K562 (cell line): Measurements from ENCODE around the gene ZDHHC24. TPM values are rescaled to one million over a fixed set of nuclear protein-coding genes. Genes with fewer than 3 reads are reported as not detected.

Experiments used
- ASH1L ChIP-seq: fragments of 450-650 bp; IDR thresholded peaks from 2 replicates; pipeline ENCODE4 v1.6.1; 2018; ENCODE audit warnings: borderline replicate concordance, mild to moderate bottlenecking, low read depth; ENCODE audit not compliant: partially characterized antibody
- CBX1 ChIP-seq: sonication (generic); IDR thresholded peaks from 2 replicates; pipeline ENCODE4 v1.6.1; 2016; ENCODE audit warnings: antibody characterized with exemption, low read depth, mild to moderate bottlenecking
- COPS2 ChIP-seq: fragments of 450-650 bp; conservative IDR thresholded peaks from 2 replicates; pipeline ENCODE4 v1.6.1; 2016; ENCODE audit warnings: mild to moderate bottlenecking, moderate library complexity
- ESRRB ChIP-seq: fragments of 250-450 bp; sonication (Bioruptor Pico); IDR thresholded peaks from 2 replicates; pipeline ENCODE4 v1.5.0; 2020; ENCODE audit warnings: mild to moderate bottlenecking, moderate library complexity, borderline replicate concordance
- HDGF ChIP-seq: fragments of 450-650 bp; IDR thresholded peaks from 2 replicates; pipeline ENCODE4 v1.6.1; 2016
- LARP7 ChIP-seq: fragments of 450-650 bp; IDR thresholded peaks from 2 replicates; pipeline ENCODE4 v1.6.1; 2016
- MCM5 ChIP-seq: fragments of 450-650 bp; IDR thresholded peaks from 2 replicates; pipeline ENCODE4 v1.6.1; 2016; ENCODE audit warnings: low read depth
- NFIC ChIP-seq: fragments of 450-650 bp; IDR thresholded peaks from 2 replicates; pipeline ENCODE4 v1.6.1; 2017; ENCODE audit warnings: mild to moderate bottlenecking, inconsistent platforms
- NONO ChIP-seq, 2 experiments: fragments of 200-400 bp in 1 of 2; fragments of 450-650 bp in 1 of 2; formaldehyde crosslinking in 1 of 2; IDR thresholded peaks; 2 replicates each; pipeline ENCODE4 v1.6.1; 2017; ENCODE audit warnings: low read depth in 2 of 2, mild to moderate bottlenecking in 2 of 2, moderate library complexity in 2 of 2, low read length in 1 of 2
- PURB ChIP-seq: sonication (generic); formaldehyde crosslinking; IDR thresholded peaks from 2 replicates; pipeline ENCODE4 v1.9.0; 2021; ENCODE audit warnings: low read depth, mild to moderate bottlenecking, missing genetic modification reagents
- SMAD2 ChIP-seq: fragments of 150-350 bp; IDR thresholded peaks from 2 replicates; pipeline ENCODE4 v1.6.1; 2014; ENCODE audit warnings: low read depth, mild to moderate bottlenecking, low read length
- SMARCB1 ChIP-seq: IDR thresholded peaks from 2 replicates; pipeline ENCODE4 v1.6.1; 2011; ENCODE audit warnings: improper control_type of control experiment, low read depth; ENCODE audit not compliant: insufficient read length
- SMARCE1 ChIP-seq: fragments of 450-650 bp; IDR thresholded peaks from 2 replicates; pipeline ENCODE4 v1.7.1; 2016; ENCODE audit warnings: mild to moderate bottlenecking
- SNIP1 ChIP-seq: fragments of 450-650 bp; IDR thresholded peaks from 2 replicates; pipeline ENCODE4 v1.7.1; 2017; ENCODE audit warnings: low read depth, mild to moderate bottlenecking
- ZBTB33 ChIP-seq: sonication (generic); formaldehyde crosslinking; IDR thresholded peaks from 2 replicates; pipeline ENCODE4 v1.8.1; 2023; ENCODE audit warnings: mild to moderate bottlenecking, missing genetic modification reagents
- ZBTB8A ChIP-seq: fragments of 450-650 bp; IDR thresholded peaks from 2 replicates; pipeline ENCODE4 v1.6.1; 2018; ENCODE audit warnings: mild to moderate bottlenecking, moderate library complexity; ENCODE audit not compliant: partially characterized antibody
- ZNF384 ChIP-seq: IDR thresholded peaks from 2 replicates; pipeline ENCODE4 v1.6.1; 2012; ENCODE audit warnings: low read depth, low read length, improper control_type of control experiment
- ZNF445 ChIP-seq: fragments of 250-450 bp; sonication (Bioruptor Pico); IDR thresholded peaks from 2 replicates; pipeline ENCODE4 v1.4.0; 2020; ENCODE audit warnings: low read depth, mild to moderate bottlenecking, moderate library complexity
- ZNF76 ChIP-seq: fragments of 250-450 bp; sonication (Bioruptor Pico); IDR thresholded peaks from 2 replicates; pipeline ENCODE4 v1.4.0; 2020; ENCODE audit warnings: mild to moderate bottlenecking, moderate library complexity, borderline replicate concordance
- polyA plus RNA-seq, 8 experiments: library from polyadenylated mRNA; depleted of rRNA in 4 of 8; stranded (reverse) in 5 of 8; unstranded in 3 of 8; fragments of >200 nt; fragmentation: Nextera tagmentation in 2 of 8; fragmentation: Illumina TruSeq in 1 of 8; extraction: Ambion mirVana in 2 of 8; extraction: Trizol in 1 of 8; gene quantifications; 2 replicates each; pipeline versions ENCODE4 v1.2.1 to v1.2.3, GENCODE V29; 2011 to 2014; ENCODE audit warnings: inconsistent platforms in 1 of 8, missing spikeins in 1 of 8
- total RNA-seq, 7 experiments: library from RNA; depleted of rRNA in 6 of 7; stranded (reverse); fragments of >200 nt in 6 of 7; fragmentation: Illumina TruSeq in 2 of 7; extraction: Trizol in 2 of 7; gene quantifications; 2 replicates each; pipeline versions ENCODE4 v1.2.1 to v1.2.3, GENCODE V29; 2011 to 2021; ENCODE audit warnings: low replicate concordance in 1 of 7
- TF ChIP-seq, protein P1 (sequence below): sonication (generic); IDR thresholded peaks from 2 replicates; pipeline ENCODE4 v1.6.1; 2016
- TF ChIP-seq, protein P2 (sequence below): sonication (generic); formaldehyde crosslinking; IDR thresholded peaks from 2 replicates; pipeline ENCODE4 v1.8.0; 2022; ENCODE audit warnings: mild to moderate bottlenecking, low read depth, missing genetic modification reagents
- TF ChIP-seq, protein P3 (sequence below): fragments of 450-650 bp; formaldehyde crosslinking; IDR thresholded peaks from 2 replicates; pipeline ENCODE4 v1.4.0; 2022; ENCODE audit warnings: mild to moderate bottlenecking, moderate library complexity

The ZDHHC24 gene
- total and polyA plus RNA-seq, 9 of the 15 experiments (the other 6 are each of a cell fraction or from before 2014, with no cell fraction given) = 0.45 to 11.2 (median 2.7) TPM

- no peak for TF ChIP-seq SNIP1
- no peak for TF ChIP-seq LARP7
- TF ChIP-seq NFIC = peak; percentile 86
- no peak for TF ChIP-seq ZNF76
- no peak for TF ChIP-seq MCM5
- TF ChIP-seq SMARCB1 = no peak
- no peak for TF ChIP-seq COPS2
- TF ChIP-seq SMARCE1 = no peak
- no peak for TF ChIP-seq ESRRB (CRISPR knock-in tag)
- TF ChIP-seq, protein P1, sequence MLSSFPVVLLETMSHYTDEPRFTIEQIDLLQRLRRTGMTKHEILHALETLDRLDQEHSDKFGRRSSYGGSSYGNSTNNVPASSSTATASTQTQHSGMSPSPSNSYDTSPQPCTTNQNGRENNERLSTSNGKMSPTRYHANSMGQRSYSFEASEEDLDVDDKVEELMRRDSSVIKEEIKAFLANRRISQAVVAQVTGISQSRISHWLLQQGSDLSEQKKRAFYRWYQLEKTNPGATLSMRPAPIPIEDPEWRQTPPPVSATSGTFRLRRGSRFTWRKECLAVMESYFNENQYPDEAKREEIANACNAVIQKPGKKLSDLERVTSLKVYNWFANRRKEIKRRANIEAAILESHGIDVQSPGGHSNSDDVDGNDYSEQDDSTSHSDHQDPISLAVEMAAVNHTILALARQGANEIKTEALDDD = no peak
- no peak for TF ChIP-seq ZBTB8A
- TF ChIP-seq ZBTB33 (CRISPR knock-in tag) = peak; percentile 97
- 0 out of 2 replicates have a peak, but pooled peaks have one; percentile 11 for TF ChIP-seq CBX1
- TF ChIP-seq, protein P2, sequence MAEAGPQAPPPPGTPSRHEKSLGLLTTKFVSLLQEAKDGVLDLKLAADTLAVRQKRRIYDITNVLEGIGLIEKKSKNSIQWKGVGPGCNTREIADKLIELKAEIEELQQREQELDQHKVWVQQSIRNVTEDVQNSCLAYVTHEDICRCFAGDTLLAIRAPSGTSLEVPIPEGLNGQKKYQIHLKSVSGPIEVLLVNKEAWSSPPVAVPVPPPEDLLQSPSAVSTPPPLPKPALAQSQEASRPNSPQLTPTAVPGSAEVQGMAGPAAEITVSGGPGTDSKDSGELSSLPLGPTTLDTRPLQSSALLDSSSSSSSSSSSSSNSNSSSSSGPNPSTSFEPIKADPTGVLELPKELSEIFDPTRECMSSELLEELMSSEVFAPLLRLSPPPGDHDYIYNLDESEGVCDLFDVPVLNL (CRISPR knock-in tag) = 0 out of 2 replicates have a peak, but pooled peaks have one; percentile 51
- no peak for TF ChIP-seq HDGF
- TF ChIP-seq ZNF384 = no peak
- no peak for TF ChIP-seq PURB (CRISPR knock-in tag)
- TF ChIP-seq ZNF445 (CRISPR knock-in tag) = no peak
- TF ChIP-seq SMAD2 = no peak
- no peak for TF ChIP-seq ASH1L
- TF ChIP-seq, protein P3, sequence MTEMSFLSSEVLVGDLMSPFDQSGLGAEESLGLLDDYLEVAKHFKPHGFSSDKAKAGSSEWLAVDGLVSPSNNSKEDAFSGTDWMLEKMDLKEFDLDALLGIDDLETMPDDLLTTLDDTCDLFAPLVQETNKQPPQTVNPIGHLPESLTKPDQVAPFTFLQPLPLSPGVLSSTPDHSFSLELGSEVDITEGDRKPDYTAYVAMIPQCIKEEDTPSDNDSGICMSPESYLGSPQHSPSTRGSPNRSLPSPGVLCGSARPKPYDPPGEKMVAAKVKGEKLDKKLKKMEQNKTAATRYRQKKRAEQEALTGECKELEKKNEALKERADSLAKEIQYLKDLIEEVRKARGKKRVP = no peak
- TF ChIP-seq NONO (IDR thresholded peaks at IDR 0.05; ENCODE audit: low read depth in 2 of 2, low read length in 1 of 2) = peak in 1 of 2 experiments; percentile 28; a peak in 1 of 4 replicates
Measured at GRCh38 chr11:66559142-66559865, 13.5 kb upstream of the ZDHHC24 start (continued).
